SU-DHL-6 (cell line): ENCODE measurements around the gene INPP4A.

ENCODE experiments used
- H2AFZ ChIP-seq: fragments of 200-600 bp; sonication (generic); 2 replicates; pipeline ENCODE4 v1.6.1; 2014; ENCODE audit warnings: low read depth, mild to moderate bottlenecking, moderate library complexity, mixed read lengths, antibody characterized with exemption, low read length; ENCODE audit not compliant: severe bottlenecking
- H3F3A ChIP-seq: fragments of 200-600 bp; shearing (Covaris generic); 2 replicates; pipeline ENCODE4 v1.6.0; 2016; ENCODE audit warnings: antibody characterized with exemption, mild to moderate bottlenecking; ENCODE audit not compliant: insufficient read depth
- H3K27ac ChIP-seq: fragments of 200-600 bp; sonication (generic); 2 replicates; pipeline ENCODE4 v1.5.1; 2016; ENCODE audit warnings: low read depth, mild to moderate bottlenecking, low read length, moderate library complexity, mixed read lengths
- H3K27me3 ChIP-seq: fragments of 200-600 bp; sonication (generic), shearing (Covaris generic); 2 replicates; pipeline ENCODE4 v1.6.0; 2014; ENCODE audit warnings: mild to moderate bottlenecking, low read length
- H3K36me3 ChIP-seq: fragments of 200-600 bp; sonication (generic); 2 replicates; pipeline ENCODE4 v1.6.1; 2014; ENCODE audit warnings: mild to moderate bottlenecking, low read length, mixed read lengths
- H3K4me2 ChIP-seq: fragments of 300-600, 200-600 bp; shearing (Covaris generic), sonication (generic); 2 replicates; pipeline ENCODE4 v1.6.0; 2014; ENCODE audit warnings: low read length, low read depth, mild to moderate bottlenecking; ENCODE audit not compliant: poor library complexity, severe bottlenecking
- H3K4me3 ChIP-seq: fragments of 200-600 bp; sonication (generic); 2 replicates; pipeline ENCODE4 v1.5.1; 2014; ENCODE audit warnings: antibody characterized with exemption, low read length, mild to moderate bottlenecking, mixed read lengths; ENCODE audit not compliant: insufficient read depth, poor library complexity, severe bottlenecking
- H3K79me2 ChIP-seq: fragments of 200-600 bp; sonication (generic); 2 replicates; pipeline ENCODE4 v1.6.1; 2014; ENCODE audit warnings: mild to moderate bottlenecking, low read length, moderate library complexity; ENCODE audit not compliant: insufficient read depth
- H3K9ac ChIP-seq: fragments of 200-600 bp; sonication (generic); 2 replicates; pipeline ENCODE4 v1.7.0; 2014; ENCODE audit warnings: mild to moderate bottlenecking, low read length
- H3K9me2 ChIP-seq: fragments of 200-600 bp; sonication (generic); replicated peaks from 2 replicates; pipeline ENCODE4 v1.6.1; 2014; ENCODE audit warnings: low read length; ENCODE audit not compliant: insufficient read depth
- H3K9me3 ChIP-seq: fragments of 200-600 bp; sonication (generic); 2 replicates; pipeline ENCODE4 v1.6.1; 2014; ENCODE audit warnings: low read length, mixed read lengths; ENCODE audit not compliant: insufficient read depth
- H4K20me1 ChIP-seq: fragments of 200-600 bp; sonication (generic); 2 replicates; pipeline ENCODE4 v1.6.1; 2014; ENCODE audit warnings: low read depth, mild to moderate bottlenecking, antibody characterized with exemption, low read length, moderate library complexity, mixed read lengths
- CTCF ChIP-seq: fragments of 200-600 bp; sonication (generic); IDR thresholded peaks from one replicate; pipeline ENCODE4 v1.5.1; 2017; ENCODE audit warnings: antibody characterized with exemption, mild to moderate bottlenecking, low read length, moderate library complexity; ENCODE audit not compliant: insufficient read depth, poor library complexity, severe bottlenecking
- EZH2phosphoT487 ChIP-seq: fragments of 200-600 bp; sonication (generic), shearing (Covaris generic); conservative IDR thresholded peaks from 2 replicates; pipeline ENCODE4 v1.6.1; 2018; ENCODE audit warnings: mild to moderate bottlenecking, antibody characterized with exemption, low read length, moderate library complexity, mixed read lengths

Gene INPP4A

GRCh38 chr2:98558852-98559530 is 114.3 kb downstream of the INPP4A start:
- no peaks in the 10 kb centered on the region for H3K79me2 ChIP-seq
- no peaks in the 10 kb centered on the region for H3K9me3 ChIP-seq
- no peak overlapping the region for H2AFZ ChIP-seq
- no peaks in the 10 kb centered on the region for H3F3A ChIP-seq
- no peaks in the 10 kb centered on the region for H3K9me2 ChIP-seq
- H3K27ac ChIP-seq = no peak overlapping the region
- H3K4me3 ChIP-seq = no peak overlapping the region
- no peak overlapping the region for H3K4me2 ChIP-seq
- no peaks in the 10 kb centered on the region for H4K20me1 ChIP-seq
- H3K36me3 ChIP-seq = no peaks in the 10 kb centered on the region
- H3K27me3 ChIP-seq = no peaks in the 10 kb centered on the region
- H3K9ac ChIP-seq = no peak overlapping the region
- TF ChIP-seq CTCF = no peak
- TF ChIP-seq EZH2phosphoT487 = no peak

GRCh38 chr2:98559581-98559980 is 114.9 kb downstream of the INPP4A start:
- no peak overlapping the region for H3K27ac ChIP-seq
- H3K79me2 ChIP-seq = no peaks in the 10 kb centered on the region
- H3K9me2 ChIP-seq = no peaks in the 10 kb centered on the region
- H3K4me3 ChIP-seq = no peak overlapping the region
- H3K27me3 ChIP-seq = no peaks in the 10 kb centered on the region
- H3K9me3 ChIP-seq = no peaks in the 10 kb centered on the region
- no peak overlapping the region for H3K4me2 ChIP-seq
- no peaks in the 10 kb centered on the region for H3F3A ChIP-seq
- TF ChIP-seq EZH2phosphoT487 (no peak), CTCF (no peak)
- H2AFZ ChIP-seq = no peak overlapping the region
- no peaks in the 10 kb centered on the region for H3K36me3 ChIP-seq
- no peak overlapping the region for H3K9ac ChIP-seq
- H4K20me1 ChIP-seq = no peaks in the 10 kb centered on the region

DNA sequence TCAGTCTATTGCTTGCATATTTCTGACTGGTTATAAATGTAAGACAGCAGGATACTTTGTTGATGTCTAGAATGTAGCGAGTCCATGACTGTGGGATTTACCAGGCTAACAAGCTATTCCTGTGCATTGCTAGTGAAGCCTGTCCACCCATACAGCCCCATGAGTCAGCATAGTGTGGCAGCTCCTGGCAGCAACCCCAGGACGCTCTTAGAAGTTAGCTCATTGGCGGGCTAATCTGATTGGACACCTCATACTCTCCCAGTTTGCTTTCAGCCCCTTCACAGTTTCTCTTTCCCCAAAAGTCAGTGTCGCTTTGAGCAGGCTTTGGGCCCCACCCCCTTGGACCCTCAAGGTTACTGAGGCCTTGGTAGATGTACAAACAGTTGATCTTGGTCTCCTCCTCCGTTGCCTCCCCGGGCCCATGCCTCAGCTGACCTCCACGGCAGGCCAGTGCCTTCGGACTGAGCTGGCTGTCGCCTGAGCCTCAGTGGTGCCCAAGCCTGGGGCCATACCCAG is 115.7 kb downstream of the INPP4A start:
- Histone ChIP-seq H3K79me2 (no peaks in the 10 kb centered on the region), H3K9me2 (no peaks in the 10 kb centered on the region), H3K4me3 (no peak overlapping the region), H3K9me3 (no peaks in the 10 kb centered on the region), H3K4me2 (no peak overlapping the region), H3F3A (no peaks in the 10 kb centered on the region), H3K27me3 (no peaks in the 10 kb centered on the region), H2AFZ (no peak overlapping the region), H3K9ac (no peak overlapping the region), H4K20me1 (no peaks in the 10 kb centered on the region), H3K27ac (no peak overlapping the region), H3K36me3 (no peaks in the 10 kb centered on the region)
- TF ChIP-seq EZH2phosphoT487 = no peak

GRCh38 chr2:98561018-98561417 is 116.4 kb downstream of the INPP4A start:
- Histone ChIP-seq H3K27me3 (no peaks in the 10 kb centered on the region), H3K79me2 (no peaks in the 10 kb centered on the region), H3K9me2 (no peaks in the 10 kb centered on the region), H3K36me3 (no peaks in the 10 kb centered on the region), H3K27ac (no peak overlapping the region), H3K4me2 (no peak overlapping the region), H4K20me1 (no peaks in the 10 kb centered on the region), H3K9me3 (no peaks in the 10 kb centered on the region), H3K9ac (no peak overlapping the region), H3K4me3 (no peak overlapping the region), H2AFZ (no peak overlapping the region), H3F3A (no peaks in the 10 kb centered on the region)
- TF ChIP-seq CTCF (no peak), EZH2phosphoT487 (no peak)
